ENCODE data around the gene TEAD2. TPM values are rescaled to one million over a fixed set of nuclear protein-coding genes. Genes with fewer than 3 reads are reported as not detected.

TEAD2 gene
- total RNA-seq, 4 donors from 2014 or later = 21.8 to 83.2 (median 48.5) TPM

- TF ChIP-seq, protein P1, sequence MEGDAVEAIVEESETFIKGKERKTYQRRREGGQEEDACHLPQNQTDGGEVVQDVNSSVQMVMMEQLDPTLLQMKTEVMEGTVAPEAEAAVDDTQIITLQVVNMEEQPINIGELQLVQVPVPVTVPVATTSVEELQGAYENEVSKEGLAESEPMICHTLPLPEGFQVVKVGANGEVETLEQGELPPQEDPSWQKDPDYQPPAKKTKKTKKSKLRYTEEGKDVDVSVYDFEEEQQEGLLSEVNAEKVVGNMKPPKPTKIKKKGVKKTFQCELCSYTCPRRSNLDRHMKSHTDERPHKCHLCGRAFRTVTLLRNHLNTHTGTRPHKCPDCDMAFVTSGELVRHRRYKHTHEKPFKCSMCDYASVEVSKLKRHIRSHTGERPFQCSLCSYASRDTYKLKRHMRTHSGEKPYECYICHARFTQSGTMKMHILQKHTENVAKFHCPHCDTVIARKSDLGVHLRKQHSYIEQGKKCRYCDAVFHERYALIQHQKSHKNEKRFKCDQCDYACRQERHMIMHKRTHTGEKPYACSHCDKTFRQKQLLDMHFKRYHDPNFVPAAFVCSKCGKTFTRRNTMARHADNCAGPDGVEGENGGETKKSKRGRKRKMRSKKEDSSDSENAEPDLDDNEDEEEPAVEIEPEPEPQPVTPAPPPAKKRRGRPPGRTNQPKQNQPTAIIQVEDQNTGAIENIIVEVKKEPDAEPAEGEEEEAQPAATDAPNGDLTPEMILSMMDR (IDR thresholded peaks at IDR 0.05) = no peak
- TF ChIP-seq POLR2A (IDR thresholded peaks at IDR 0.05) = no peak
- no peaks in the 10 kb centered on the region for H3K36me3 ChIP-seq
- H3K4me3 ChIP-seq = no peak overlapping the region
- intact Hi-C loops (cut with DNase I; ENCODE audit: low total_unique reads) = no loop called here
- H3K27ac ChIP-seq = no peak overlapping the region
- no peaks in the 10 kb centered on the region for H3K9me3 ChIP-seq
- no peaks in the 10 kb centered on the region for H3K27me3 ChIP-seq
- no peak for DNase-seq
- no peaks in the 10 kb centered on the region for H3K4me1 ChIP-seq
These were observed 28.7 kb upstream of the TEAD2 start for GRCh38 chr19:49390929-49391359.

GRCh38 chr19:49390131-49390928 lies 28.1 kb upstream of the TEAD2 start:
- no peak for DNase-seq
- no peaks in the 10 kb centered on the region for H3K27me3 ChIP-seq
- intact Hi-C loops (cut with DNase I; ENCODE audit: low total_unique reads) = no loop called here

DNA sequence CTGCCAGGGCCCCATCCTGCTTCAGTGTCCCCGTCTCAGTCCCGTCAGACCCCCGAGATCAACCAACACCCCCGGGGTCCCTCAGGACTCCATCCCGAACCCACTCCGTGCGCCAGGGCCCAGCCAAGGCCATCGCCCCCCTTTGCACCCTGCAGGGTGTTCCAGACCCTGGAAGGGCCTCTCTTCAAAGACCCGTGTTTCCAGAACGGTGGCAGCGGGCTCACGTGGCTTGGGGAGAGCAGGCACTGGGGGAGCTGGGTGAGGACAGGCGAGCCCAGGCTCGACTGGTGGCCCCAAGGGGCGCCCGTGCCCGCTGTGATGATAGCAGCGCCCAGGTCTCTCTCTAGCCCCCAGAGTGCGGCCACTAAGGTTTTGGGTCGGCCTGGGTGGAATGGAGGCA lies 27.2 kb upstream of the TEAD2 start:
- no peak for DNase-seq
- Histone ChIP-seq H3K27ac (no peak overlapping the region), H3K36me3 (no peaks in the 10 kb centered on the region), H3K9me3 (no peaks in the 10 kb centered on the region), H3K4me1 (no peaks in the 10 kb centered on the region), H3K27me3 (no peaks in the 10 kb centered on the region), H3K4me3 (no peak overlapping the region)
- intact Hi-C loops (cut with DNase I; ENCODE audit: low total_unique reads) = no loop called here
- TF ChIP-seq, protein P1 (IDR thresholded peaks at IDR 0.05) = no peak
- TF ChIP-seq POLR2A (IDR thresholded peaks at IDR 0.05) = no peak

More at GRCh38 chr19:49390131-49390928, 28.1 kb upstream of the TEAD2 start:
- Histone ChIP-seq H3K9me3 (no peaks in the 10 kb centered on the region), H3K36me3 (no peaks in the 10 kb centered on the region), H3K4me3 (no peak overlapping the region), H3K4me1 (no peaks in the 10 kb centered on the region), H3K27ac (no peak overlapping the region)
- TF ChIP-seq, protein P1 (IDR thresholded peaks at IDR 0.05) = no peak
- TF ChIP-seq POLR2A (IDR thresholded peaks at IDR 0.05) = no peak

GRCh38 chr19:49387936-49388372 lies 25.7 kb upstream of the TEAD2 start, which contains the start of gene KASH5:
Gene KASH5 (plus strand): TSS chr19:49388249. CDS start chr19:49390884, 2,635 bp downstream.
- Histone ChIP-seq H3K27me3 (no peaks in the 10 kb centered on the region), H3K4me1 (no peaks in the 10 kb centered on the region), H3K9me3 (no peaks in the 10 kb centered on the region), H3K27ac (no peak within 1 kb of the TSS), H3K4me3 (no peak within 1 kb of the TSS), H3K36me3 (no peaks in the 10 kb centered on the region)
- intact Hi-C loops (cut with DNase I; ENCODE audit: low total_unique reads) = no loop called here
- peak; percentile 43 to 69 for DNase-seq
- TF ChIP-seq, protein P1 (IDR thresholded peaks at IDR 0.05) = no peak
- no peak for TF ChIP-seq POLR2A (IDR thresholded peaks at IDR 0.05)

GRCh38 chr19:49383599-49383998 lies 21.4 kb upstream of the TEAD2 start:
- Histone ChIP-seq H3K27ac (no peak overlapping the region), H3K36me3 (no peaks in the 10 kb centered on the region), H3K9me3 (peaks cover 0 to 6% of the 10 kb centered on the region in 2 donors), H3K27me3 (no peaks in the 10 kb centered on the region), H3K4me3 (no peak overlapping the region), H3K4me1 (no peaks in the 10 kb centered on the region)
- no peak for TF ChIP-seq POLR2A (IDR thresholded peaks at IDR 0.05)
- TF ChIP-seq, protein P1 (IDR thresholded peaks at IDR 0.05) = no peak
- no peak for DNase-seq
- intact Hi-C loops (cut with DNase I; ENCODE audit: low total_unique reads) = no loop called here
